Sciatic nerve (tissue), 2 donors: ENCODE results near the gene GPR153. TPM values are rescaled to one million over a fixed set of nuclear protein-coding genes. Genes with fewer than 3 reads are reported as not detected.

Experiments used
- ATAC-seq: fragments of 200-7000 bp; cut with Tn5 transposase; one replicate; pipeline ENCODE4 v1.9.1; 2020; ENCODE audit warnings: mild to moderate bottlenecking, moderate library complexity
- DNase-seq: peaks from one replicate; pipeline ENCODE4 v3.0.0-alpha.2; 2020; ENCODE audit warnings: low spot score
- intact Hi-C: fragments of 100-400 bp; cut with DNase I; formaldehyde crosslinking; loops from one replicate; pipeline ENCODE4 v1.14.2; 2022
- total RNA-seq: library from RNA; stranded (reverse); fragmentation: NEBNext Ultra II Directional; extraction: Animal tissue kit (Norgen Biotek cat#: 25700); gene quantifications from one replicate; pipeline ENCODE4 v1.2.1, GENCODE V29; 2021
- donor health status: DM: no; HTN: no; CAD: no.
- donor health status: DM: no; HTN: no; CAD: no.

The GPR153 gene
- total RNA-seq, 1 donor from 2014 or later: 10.6 TPM

DNA sequence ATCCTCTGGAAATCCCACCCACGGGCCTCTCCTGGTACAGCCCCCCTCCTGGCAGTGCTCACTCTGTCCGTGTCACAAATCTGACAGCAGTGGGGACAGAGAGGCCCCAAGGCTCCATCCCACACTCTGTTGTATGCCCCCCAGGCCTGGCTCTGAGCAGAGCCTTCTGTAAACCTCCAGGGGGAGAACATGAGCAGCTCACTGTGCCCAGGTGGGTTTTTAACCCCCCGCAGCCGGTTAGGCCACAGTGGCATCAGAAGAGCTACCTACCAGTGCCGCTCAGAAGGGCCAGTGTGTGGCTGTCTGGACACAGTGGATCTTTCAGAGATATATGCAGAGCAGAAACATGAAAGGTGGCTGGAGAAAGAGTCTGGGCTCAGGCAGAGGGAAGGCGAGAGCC, 12.0 kb upstream of the GPR153 start:
- no peak for ATAC-seq
- no peak for DNase-seq
- intact Hi-C loops: no loop called here

DNA sequence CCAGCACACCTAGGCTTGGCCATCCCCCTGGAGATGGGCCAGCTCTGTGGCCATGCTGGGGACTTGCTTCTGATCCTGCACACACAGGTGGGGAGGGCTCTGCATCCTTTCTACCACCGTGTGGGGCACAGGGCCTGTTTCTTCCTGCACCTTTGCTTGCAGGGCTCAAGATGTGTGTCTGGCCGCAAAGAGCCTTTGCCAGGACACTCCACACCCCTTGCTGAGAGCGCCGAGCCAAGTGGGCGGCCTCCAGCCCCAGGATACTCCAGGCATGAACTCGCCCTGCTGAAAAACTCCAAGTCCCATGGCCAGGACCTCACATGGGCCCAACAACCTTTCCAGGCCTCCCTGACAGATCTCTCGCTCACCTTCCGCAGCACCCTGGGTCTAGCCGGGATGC, 11.6 kb upstream of the GPR153 start:
- intact Hi-C loops: no loop called here
- ATAC-seq (no peak), DNase-seq (no peak)

DNA sequence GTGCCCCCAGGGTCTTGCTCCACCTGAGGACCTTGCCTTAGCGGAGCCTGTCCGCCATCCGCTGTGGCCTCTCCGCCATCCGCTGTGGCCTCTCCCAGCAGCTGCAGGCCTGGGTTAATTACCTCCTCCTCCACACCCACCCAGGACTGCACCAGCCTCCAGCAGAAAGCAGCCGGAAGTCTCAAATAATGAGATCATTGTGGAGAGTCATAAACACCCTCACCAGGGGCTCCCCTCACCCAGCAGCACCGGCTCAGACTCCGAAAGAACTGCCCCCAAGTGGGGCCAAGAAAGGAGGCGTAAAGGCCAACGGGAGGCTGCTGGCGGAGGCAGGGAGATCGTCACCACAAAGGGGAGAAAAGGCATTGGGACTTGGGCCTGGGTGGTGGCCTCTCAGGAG, 10.7 kb upstream of the GPR153 start:
- intact Hi-C loops: no loop called here
- ATAC-seq (no peak), DNase-seq (no peak)

DNA sequence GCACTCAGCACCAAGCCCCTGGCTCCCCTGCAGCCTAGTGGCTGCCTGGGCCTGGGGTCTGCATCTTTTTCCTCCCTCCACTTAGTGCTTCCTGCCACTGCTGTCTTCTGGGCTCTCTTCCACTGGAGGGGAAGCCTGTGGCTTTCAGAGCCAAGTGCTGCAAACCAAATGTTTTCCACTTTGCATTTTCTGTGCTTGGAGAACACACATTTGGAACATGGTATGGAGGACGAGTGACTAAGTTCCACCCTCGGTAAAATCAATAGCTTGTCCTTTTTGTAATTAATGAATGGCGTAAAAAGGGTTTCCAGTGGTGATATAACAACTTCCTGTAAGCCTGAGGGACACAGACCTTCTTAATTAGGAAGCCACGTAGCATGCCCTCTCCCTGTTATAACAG, 10.1 kb upstream of the GPR153 start:
- ATAC-seq: no peak
- intact Hi-C loops: no loop called here
- no peak for DNase-seq

DNA sequence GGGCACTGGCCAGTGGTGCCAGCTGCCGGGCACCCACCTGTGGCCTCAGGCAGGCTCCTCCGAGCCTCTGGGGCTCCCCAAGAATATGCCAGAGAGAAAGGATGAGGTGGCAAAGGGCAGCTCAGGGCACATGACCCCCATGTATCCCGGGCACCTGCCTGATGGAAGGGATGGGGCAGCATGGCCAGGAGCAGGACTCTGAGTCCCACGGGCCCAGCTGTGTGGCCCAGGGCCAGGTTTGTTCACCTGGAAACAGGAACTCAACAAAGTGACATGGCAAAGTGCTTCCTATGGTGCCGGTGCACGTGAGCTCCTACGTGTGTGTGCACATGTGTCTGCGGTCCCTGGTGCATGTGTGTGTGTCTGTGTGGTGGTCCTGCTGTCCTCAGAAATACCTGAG, 9.5 kb upstream of the GPR153 start:
- intact Hi-C loops: no loop called here
- DNase-seq: no peak
- no peak for ATAC-seq

DNA sequence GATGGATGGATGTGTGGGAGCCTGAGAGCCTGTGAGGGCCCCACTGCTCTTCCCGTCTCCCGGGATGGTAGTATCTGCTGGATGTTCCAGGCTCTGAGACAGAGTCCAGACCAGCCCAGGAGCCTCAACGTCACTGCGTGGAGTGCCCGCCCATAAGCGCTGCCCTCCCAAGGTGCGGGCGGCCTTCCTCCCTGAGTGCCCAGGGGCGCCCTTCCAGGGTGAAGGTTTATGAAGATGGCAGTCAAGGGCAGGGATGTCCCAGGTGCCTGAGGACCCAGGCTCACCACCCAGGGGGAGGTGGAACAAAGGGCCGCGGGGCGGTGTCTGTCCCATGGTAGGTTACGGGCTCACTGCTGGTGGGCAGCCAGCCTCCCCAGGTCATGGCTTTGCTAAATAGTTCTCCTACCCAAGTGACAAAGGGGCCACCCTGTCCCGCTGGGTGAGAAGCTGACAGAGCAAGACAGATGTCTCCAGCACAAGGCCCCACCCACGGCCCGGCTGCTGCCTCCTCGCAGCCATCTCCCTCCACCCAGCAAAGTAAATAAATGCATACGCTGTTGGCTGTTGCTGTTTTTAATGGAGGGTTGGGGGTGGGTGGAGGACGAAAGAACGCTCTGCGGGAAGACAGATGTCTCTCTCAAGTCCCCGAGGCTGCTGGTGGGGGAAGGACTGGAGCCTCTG, 9.0 kb upstream of the GPR153 start:
- ATAC-seq (no peak), DNase-seq (no peak)
- intact Hi-C loops: no loop called here

DNA sequence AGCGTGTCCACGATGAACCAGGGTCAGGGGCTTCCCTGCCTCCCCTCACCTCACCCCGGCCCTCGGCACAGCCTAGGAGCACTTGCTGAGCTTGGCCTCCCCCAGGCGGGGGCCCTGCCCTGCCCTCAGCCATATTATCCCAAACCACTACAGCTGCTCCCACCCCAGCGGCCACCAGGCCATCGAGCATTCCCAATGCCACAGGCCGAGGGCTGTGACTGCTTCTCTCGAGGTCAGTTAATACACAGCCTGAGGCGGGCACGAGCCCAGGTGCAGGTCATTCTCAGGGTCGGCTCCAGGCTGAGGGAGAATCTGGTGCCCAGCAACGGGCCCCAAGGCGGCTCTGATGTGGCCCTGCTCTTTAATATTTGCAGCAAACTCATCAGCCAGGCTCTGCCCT, 8.4 kb upstream of the GPR153 start:
- intact Hi-C loops: no loop called here

DNA sequence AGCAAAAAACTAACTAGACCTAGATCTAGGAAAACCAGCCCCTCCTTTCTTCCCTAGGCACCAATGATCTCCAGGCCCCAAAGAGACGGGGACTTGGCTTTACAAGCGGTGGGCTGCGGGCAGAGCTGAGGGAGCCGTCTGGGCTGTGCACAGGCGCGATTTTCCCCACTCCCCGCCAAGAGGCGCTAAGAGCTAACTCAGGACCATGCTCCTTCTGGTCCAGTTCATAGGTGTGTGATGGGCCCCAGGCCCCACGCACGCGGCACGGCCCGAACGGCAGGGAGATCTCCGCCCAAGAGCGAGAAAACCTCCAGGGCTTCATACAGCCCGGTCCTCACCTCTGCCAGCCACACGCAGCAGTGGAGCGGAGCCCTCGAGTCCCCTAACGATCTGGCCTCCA, 7.5 kb upstream of the GPR153 start:
- ATAC-seq (no peak), DNase-seq (no peak)
- intact Hi-C loops: no loop called here

More for the DNA sequence above, 8.4 kb upstream of the GPR153 start:
- ATAC-seq (no peak), DNase-seq (no peak)

DNA sequence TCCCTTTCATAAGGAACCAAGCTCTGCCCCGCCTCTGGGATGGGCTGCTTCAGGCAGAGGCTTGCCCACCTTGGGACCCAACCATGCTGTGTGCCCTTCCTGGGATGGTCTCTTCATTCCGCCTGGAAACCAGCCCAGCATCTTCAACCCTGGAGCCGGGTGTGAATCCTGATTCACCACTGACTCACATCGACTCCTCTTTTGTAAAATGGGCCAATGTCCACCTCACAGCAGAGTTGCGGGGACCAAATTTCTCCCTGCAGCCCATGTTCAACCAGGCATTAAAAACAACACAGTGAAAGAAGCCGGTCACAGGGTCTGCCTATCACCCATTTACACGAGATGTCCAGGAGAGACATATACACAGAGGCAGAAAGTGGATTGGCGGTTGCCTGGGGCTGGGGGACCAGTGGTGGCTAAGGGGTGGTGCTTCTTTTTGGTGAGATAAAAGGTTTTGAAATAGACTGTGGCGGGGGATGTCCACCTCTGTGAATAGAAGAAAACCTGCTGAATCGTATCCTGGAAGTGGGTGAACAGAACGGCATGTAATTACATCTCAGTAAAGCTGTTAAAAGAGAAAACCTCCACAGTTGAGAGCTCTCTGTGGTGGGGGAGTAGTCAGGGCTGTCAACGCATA, 6.9 kb upstream of the GPR153 start:
- ATAC-seq (no peak), DNase-seq (no peak)
- intact Hi-C loops: no loop called here

DNA sequence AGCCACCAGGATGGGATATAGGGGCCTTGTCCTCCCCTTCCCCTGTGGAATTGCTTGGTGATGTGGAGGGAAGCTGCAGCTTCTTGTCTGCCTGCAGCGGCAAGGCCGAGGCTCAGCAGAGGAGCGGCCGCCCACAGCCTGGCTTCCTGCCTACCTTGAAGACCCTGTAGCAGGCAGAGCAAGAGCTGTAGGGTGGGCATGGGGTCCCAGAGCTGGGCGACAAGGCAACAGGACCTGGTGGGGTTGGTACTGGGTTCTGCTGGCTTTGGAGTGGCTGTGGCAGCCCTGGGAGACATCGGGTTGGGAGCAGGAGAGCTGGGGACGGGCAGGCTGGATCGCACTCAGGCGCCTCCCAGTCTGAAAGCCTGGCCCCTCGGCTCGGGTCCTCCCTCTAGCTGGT, 5.7 kb upstream of the GPR153 start:
- intact Hi-C loops: no loop called here
- ATAC-seq (no peak), DNase-seq (no peak)

DNA sequence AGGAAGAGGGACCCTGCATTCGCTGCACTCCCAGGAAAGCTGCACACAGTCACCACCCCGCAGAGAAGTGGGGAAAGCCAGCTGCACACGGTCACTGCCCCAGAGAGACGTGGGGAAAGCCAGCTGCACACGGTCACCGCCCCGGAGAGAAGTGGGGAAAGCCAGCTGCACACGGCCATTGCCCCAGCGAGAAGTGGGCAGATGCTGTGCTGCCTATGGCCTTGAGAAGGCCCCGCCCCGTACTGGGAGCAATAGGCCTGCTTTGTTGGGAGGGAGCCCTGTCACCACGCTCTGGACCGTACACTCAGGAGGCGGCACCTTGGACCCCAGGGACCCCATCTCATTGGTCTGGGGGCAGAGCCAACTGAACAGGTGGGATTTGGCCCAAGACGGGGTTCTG, 4.3 kb upstream of the GPR153 start:
- DNase-seq (no peak), ATAC-seq (no peak)
- intact Hi-C loops: no loop called here

DNA sequence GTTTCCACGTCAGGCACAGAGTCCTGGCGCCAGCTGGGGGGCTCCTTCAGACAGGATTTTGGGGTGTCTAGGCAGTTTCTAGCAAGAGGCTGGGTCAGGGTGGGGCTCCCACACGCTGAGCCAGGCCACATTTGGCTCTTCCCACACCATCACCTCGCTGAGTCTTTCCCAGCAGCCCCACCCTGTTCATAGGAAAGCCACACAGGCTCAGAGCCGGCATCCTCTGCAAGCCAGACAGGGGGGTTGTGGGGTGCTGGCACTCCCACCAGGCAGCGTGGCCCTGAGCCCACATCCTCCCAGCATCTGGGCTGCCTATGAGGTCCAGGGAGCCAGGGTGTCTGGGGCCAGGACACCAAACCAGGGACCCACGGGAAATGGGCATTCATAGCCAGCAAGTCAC, 2.8 kb upstream of the GPR153 start:
- intact Hi-C loops: no loop called here
- DNase-seq: no peak
- no peak for ATAC-seq

DNA sequence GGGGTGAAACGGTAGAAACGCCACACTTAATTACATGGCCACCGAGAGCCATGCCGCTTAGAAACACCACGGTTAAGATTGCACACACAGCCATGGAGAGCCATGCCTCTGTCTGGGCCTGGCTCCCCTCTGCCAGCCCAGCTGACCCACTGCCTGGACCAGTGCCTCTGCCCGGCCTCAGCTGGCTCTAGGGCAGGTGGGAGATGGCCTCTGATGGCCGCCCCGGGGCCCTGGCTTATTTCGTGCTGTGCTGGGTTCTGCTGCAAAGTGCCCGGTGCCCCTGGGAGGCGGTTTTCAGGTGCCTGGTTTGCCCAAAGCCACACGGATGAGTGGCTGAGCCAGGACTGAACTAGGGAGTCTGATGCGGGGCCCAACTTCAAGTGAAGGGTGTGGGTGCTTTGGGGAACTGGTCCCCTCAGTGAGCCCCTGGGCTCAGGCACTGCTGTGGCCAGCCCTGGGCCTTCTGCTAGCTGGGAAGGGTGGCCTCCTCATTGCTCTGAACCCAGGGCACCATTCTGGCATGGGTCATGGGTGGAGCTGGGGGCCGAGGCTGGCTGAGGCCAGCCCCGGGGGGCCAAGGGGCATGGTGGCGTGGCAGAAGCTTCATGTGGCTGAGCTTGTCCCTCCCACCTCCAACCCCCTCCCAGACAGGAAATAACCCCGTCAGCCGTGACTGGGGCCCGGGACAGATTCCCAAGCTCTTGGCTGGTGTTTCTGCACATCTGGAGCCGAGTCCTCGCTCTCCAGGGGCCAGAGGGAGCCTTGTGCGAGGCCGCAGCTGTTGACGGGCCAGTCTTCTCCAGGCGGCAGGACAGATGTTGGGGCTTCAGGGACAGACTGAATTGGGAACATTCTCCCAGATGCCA, 1.9 kb upstream of the GPR153 start:
- ATAC-seq (peak; percentile 40), DNase-seq (no peak)
- intact Hi-C loops: no loop called here

DNA sequence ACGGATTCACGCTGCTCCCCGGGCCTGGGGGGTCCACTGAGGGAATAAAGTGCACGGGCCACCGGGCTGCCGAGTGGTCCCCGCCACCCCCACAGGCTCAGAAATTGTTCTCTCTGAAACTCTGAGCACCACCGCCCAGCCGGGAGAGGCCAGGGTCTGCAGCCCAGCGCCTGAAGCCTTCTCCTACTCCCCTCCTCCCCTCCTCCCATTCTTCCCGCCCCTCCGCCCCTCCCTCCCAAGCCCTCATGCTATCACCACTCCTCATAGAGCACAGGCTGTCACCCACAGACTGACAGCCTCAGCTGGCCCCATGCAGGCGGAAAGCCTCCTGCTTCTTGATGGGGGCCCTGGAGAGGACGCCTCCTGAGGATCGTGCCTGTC, 707 bp upstream of the GPR153 start:
- ATAC-seq (no peak), DNase-seq (no peak)
- intact Hi-C loops: no loop called here

DNA sequence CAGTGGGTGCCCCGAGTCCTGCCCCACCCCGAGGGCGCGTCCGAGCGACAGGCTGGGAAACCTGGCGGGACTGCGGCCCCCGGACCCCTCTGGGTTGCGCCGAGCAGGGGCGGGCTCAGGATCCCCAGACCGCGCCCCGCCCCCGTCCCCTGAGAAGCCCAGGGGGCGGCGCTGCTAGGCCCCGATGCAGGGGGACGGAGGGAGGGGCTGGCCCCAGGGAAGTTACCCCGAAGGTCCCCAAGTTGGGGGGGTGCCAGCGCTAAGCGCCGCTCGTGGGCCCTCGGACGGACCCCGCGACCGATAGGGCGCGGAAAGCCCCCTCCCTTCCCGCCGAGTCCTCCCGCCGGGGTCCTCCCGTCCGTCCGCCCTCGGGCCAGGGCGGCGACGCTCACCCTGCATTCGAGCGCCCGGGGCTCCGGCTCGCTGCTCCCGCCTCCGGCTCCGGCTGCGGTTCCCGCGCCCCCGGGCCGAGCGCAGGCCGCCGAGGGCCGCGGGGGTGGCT, 414 bp downstream of the GPR153 start:
- intact Hi-C loops: no loop called here
- no peak for ATAC-seq
- no peak for DNase-seq

DNA sequence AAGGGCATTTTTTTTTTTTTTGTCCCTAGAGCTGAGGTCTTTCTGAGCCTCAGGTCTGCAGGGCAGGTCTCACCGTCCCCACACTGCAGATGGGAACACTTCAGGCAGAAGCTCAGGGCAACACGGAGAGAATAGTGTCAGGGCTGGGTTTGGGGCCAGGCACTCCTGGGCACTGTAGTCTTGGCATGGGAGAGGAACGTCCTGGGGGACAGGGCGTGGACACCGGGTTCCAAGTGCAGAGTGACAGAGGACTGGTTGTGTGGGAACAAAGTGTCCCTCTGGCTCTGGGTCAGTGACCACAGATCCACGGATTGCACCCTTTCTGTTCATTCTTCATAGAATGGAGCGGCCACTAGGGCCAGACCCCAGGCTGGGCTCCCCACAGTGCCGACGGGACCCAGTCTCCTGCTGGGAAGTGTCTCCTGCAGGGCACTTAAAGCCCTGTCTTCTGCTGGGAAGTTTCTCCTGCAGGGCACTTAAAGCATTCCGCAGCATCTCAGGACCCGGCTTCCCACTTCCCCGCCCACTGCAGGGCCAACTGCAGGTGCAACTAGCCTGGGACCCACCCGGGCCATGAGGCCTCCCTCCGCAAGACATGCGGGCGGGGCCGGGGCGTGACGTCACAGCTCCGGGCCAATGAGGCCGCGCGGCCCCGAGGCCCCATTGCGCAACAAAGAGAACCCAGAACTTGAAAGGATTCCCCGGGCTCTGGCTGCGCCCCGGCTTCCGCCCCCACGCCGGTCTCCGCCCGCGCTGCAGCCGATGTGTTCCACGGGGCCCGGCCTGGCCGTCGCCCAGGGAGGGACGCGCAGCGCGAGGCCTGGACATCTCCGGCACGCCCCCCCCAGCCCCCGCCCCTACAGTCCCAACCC, 1.2 kb downstream of the GPR153 start:
- intact Hi-C loops: no loop called here
- DNase-seq: peak; percentile 90
- ATAC-seq: peak; percentile 87

DNA sequence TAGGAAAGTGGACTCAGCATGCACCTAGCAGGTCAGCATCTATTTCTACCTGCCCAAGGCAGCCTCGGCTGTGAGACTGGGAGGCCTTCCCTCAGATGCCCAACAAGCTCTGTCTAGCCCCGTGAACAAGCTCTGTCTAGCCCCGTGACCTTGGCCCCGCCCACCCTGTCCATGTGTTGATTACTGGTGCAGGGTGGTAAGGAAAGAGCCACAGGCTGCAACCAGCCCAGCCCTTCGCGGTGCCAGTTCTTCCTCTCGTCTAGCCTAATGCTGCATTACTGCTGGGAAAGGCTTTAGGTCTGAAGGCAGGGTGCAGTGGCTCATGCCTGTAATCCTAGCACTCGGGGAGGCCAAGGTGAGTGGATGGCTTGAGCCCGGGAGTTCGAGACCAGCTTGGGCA, 2.2 kb downstream of the GPR153 start:
- no peak for ATAC-seq
- DNase-seq: no peak
- intact Hi-C loops: no loop called here

DNA sequence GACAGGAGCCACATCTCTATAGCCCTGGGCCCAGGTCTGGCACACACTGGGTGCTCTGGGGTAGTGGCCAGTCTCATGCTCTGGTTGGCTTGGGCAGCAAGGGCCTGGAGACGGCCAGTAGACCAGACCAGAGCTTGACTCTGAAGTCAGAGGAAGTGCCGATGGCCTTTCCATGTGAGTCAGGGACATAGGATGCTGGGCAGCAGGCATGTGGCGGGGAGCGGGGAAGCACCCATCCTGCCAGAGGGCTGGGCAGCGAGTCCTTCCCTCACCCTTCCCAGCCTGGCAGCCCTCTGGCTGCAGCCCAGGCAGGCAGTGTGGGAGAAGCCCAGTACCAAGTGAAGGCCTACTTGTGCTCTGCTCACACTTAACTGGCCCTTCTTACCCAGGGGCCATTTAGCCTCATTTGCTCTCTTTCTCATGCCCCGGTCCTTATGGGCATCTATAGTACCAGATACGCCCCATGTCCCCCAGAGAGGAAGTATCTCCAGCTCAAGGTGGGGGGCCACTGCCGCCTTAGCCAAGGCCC, 3.3 kb downstream of the GPR153 start:
- intact Hi-C loops: no loop called here
- ATAC-seq (no peak), DNase-seq (no peak)

DNA sequence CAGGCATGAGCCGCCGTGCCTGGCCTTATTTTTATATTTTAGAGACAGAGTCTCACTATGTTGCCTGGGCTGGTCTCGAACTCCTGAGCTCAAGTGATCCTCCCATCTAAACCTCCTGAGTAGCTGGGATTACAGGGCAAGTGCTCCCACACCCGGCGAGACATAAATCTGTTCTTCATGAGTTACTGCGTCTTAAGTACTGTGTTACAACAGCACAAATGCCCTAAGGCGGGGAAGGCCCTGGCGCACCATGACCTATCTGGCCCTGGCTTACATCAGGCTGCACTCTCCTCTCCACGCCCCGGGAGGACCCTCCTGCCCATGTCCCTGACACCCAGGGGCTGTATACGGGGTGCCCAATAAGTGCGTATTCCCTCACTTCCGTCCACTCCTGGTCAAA, 4.3 kb downstream of the GPR153 start:
- no peak for DNase-seq
- intact Hi-C loops: no loop called here

More for the DNA sequence above, 4.3 kb downstream of the GPR153 start:
- ATAC-seq: no peak
